Measurements from ENCODE around the gene PCNX1. TPM values are rescaled to one million over a fixed set of nuclear protein-coding genes. Genes with fewer than 3 reads are reported as not detected.
"Not testable (repeated sequence)": the region's sequence is repeated elsewhere in the genome, so short reads cannot be mapped to it uniquely, and the experiment has no call there.

PCNX1 gene
- total and polyA plus RNA-seq, 2 of the 4 experiments (the other 2 are of a cell fraction) = 15.0 to 43.7 TPM

GRCh38 chr14:70941637-70942341, 34.5 kb downstream of the PCNX1 start:
- peaks cover 30% of the 10 kb centered on the region for H4K20me1 ChIP-seq (ENCODE audit: insufficient read depth, low read length)
- CTCF ChIA-PET = interaction anchor here (1.5 kb wide), 1 partner anchor 11 kb away, joined by 3 read pairs; no protein-coding TSS in a partner anchor
- 93% methylated on average over 3 of the region's 15 CpGs; no CpG with 5 or more reads in 1 of the 2 experiments for WGBS, 2 experiments (ENCODE audit: extremely low coverage in 2 of 2, insufficient read length in 1 of 2)

More at GRCh38 chr14:70941637-70942341, 34.5 kb downstream of the PCNX1 start:
- H2BK20ac ChIP-seq (ENCODE audit: low read depth, low read length); intact Hi-C loops (cut with micrococcal nuclease); H3K27me3 ChIP-seq (ENCODE audit: control insufficient read depth, insufficient read depth, low read length); H3K4ac ChIP-seq (ENCODE audit: low read depth, low read length); BruUV-seq (replicated peaks); H2BK5ac ChIP-seq (ENCODE audit: low read depth, low read length, poor library complexity, severe bottlenecking); dilution Hi-C loops (cut with HindIII; ENCODE audit: low sequenced_read_pairs, unreplicated experiment); H3K56ac ChIP-seq (ENCODE audit: extremely low read depth, insufficient read depth, low read length); H4K5ac ChIP-seq (ENCODE audit: low read depth, low read length); H3K9ac ChIP-seq (ENCODE audit: low read depth, low read length); H2AFZ ChIP-seq (replicated peaks; ENCODE audit: low read length, poor library complexity); H2BK15ac ChIP-seq (ENCODE audit: low read depth, low read length); H3K36me3 ChIP-seq (ENCODE audit: control insufficient read depth, insufficient read depth, low read length); in situ Hi-C loops (cut with MboI; ENCODE audit: low sequenced_read_pairs); H3K4me3 ChIP-seq (ENCODE audit: insufficient read depth, low read depth, low read length); H3K27ac ChIP-seq (ENCODE audit: insufficient read depth, low read length); H2AK5ac ChIP-seq (ENCODE audit: low read depth, low read length); H4K8ac ChIP-seq (ENCODE audit: low read depth in 2 of 2, low read length in 2 of 2); POLR2A ChIA-PET (ENCODE audit: unreplicated experiment); H3K14ac ChIP-seq (replicated peaks; ENCODE audit: low read depth, low read length); H3K9me3 ChIP-seq (ENCODE audit: control insufficient read depth, insufficient read depth, low read length); H3K4me2 ChIP-seq (ENCODE audit: low read depth, low read length); H3K9me1 ChIP-seq (ENCODE audit: insufficient read depth, low read length); H3K18ac ChIP-seq (ENCODE audit: low read depth, low read length); H3K4me1 ChIP-seq (ENCODE audit: control insufficient read depth, insufficient read depth, low read length); DNase-seq; H3K23ac ChIP-seq (ENCODE audit: low read depth, low read length); ATAC-seq (ENCODE audit: low read depth); H2AK9ac ChIP-seq (replicated peaks; ENCODE audit: low read depth, low read length, poor library complexity); H2BK120ac ChIP-seq (ENCODE audit: low read depth, low read length); H4K91ac ChIP-seq (ENCODE audit: insufficient read depth, low read depth, low read length): not testable (repeated sequence)
- peaks cover 13 to 35% of the 10 kb centered on the region in 2 experiments for H3K79me1 ChIP-seq (ENCODE audit: low read depth in 1 of 2, low read length in 2 of 2)
